Activated CD4-positive, CD25-positive, alpha-beta regulatory T cell (primary cell): ENCODE measurements around the gene FABP7.

Source experiments
- DNase-seq, 4 experiments: peaks; one replicate each; lab custom pipeline; 2025; lab: John Stamatoyannopoulos, UW

The FABP7 gene

DNA sequence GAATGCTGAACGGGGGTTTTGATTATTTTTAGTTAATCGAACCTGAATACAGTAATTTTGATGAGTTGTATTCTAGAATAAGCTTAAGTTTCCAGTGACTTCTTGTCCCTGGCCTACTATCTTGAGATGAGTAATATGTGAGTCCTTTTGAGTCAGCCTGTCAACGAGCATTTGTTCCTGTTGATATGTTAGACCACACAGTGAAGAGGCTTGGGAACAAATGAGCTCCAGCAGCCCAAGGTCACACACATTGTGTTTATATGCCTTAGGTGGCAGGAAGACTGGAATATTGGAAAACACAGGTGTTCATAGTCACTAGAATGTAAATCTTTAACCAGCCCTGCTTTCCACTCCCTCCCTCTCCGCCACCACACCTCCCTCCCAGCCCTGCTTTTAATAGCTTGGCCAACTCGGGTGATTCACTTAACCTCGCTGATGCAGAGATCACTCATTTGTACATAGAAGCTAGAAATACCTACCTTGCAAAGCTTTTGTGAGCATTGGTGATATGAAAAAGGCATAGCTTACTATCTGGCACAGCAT, 18.7 kb downstream of the FABP7 start:
- no peak for DNase-seq

DNA sequence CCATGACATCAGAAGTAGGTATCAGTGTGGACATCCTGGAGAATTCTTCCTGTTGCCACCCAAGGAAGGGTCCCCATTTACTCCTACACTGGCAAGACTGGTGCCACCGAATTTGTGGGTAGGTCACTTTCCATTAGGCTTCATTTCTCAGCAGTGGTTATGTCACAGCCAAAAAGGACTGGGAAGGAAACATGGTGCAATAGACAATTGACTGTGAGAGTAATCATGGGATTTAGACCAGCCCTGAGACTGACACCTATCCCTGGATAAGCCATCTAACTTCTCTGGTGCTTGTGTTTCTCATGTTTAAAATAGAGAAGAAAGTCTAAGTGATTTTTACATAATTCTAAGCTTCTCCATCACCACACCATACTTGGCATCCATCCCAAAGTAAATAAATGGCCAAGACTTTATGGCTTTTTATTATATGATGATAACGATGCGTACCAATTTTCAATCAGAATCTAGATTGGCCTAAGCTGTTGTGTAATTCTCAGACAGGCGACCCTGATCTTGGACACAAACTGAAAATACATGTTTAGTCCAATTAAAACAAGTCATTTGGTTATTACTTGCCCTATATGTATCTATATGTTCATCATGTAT, 19.7 kb downstream of the FABP7 start:
- no peak for DNase-seq

DNA sequence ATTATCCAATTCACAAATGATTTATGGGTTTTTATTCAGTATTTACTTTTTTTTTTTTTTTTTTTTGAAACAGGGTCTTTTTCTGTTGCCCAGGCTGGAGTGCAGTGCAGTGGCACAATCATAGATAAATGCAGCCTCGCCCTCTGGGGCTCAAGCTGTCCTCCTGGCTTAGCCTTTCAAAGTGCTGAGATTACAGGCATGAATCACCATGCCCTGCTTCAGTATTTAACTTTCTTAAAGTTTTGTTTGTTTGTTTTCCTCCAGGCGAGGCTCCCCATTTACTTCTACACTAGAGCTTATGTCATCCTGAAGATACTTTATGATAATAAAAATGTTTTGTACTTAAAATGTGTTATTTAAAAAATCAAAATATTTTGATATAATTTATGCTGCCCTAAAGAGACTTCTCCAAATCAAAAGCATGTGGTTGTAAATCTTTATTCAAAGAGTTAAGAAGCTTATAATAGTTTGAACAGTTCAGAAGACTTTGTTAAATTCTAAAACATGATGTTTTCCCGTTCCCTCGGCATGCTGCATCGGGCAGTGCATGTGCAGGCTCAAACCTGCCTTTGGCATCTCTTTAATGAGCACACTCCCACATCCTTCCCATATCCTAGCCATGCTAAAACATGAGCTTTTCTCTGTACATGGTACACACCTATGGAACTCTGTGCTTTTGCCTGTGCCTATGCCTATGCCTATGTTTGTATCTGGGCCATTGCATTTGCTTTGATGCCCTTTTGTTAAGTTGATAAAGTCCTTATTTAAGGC, 20.6 kb downstream of the FABP7 start:
- no peak for DNase-seq

DNA sequence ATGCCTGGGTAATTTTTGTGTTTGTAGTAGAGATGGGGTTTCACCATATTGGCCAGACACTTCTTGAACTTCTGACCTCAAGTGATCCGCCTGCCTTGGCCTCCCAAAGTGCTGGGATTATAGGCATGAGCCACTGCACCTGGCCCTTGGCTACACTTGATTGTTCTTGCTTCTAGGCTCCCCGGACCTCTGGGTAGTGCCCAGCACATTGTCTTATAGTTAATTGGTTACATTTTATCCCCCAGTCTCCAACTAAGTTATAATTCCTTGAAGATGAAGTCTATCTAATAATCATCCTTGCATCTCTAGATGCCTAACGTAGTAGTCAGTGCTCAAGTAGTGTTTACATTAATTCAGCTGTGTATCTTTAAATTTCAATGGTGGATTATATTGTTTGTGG, 21.4 kb downstream of the FABP7 start:
- DNase-seq = no peak

DNA sequence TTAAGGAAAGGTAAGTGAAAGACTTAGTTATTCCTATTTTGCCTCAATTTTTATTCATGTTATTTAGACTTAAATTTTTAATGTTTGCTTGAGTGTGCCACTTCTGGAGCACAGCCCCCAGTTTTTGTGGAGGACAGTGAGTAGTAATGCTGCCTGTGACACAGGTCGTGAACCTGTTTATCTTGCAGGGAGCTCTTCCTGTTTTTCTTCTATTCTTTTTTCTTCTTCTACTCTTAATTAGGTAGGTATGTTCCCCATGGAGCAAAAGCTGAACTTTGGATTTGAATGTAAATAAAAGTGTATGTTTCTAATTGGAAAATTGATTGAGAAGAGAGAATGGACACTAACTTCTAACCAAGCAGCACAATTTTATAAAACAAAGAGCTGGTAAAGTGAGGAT, 21.9 kb downstream of the FABP7 start:
- DNase-seq = no peak

DNA sequence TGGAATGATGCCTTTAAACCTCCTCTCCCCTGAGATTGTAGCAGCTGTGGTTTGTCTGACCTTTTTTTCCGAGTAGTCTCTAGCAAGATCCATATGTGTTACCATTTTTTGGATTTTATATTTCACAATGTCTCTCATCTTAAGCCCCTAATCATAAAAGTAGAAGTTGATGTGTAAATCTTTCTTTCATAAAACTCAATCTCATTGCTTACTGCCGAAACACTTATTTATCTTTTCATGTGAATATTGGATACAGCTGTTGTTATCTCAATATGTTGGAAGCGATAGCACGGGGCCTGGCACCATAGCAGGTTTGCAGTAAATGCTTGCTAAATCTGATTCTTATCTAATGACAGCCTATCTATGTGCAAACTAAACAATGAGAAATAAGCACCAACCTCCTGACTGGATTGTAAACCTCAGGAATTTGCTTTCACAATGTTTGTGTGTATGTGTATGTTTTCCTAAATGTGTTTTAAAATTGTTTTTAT, 23.7 kb downstream of the FABP7 start:
- DNase-seq = no peak

DNA sequence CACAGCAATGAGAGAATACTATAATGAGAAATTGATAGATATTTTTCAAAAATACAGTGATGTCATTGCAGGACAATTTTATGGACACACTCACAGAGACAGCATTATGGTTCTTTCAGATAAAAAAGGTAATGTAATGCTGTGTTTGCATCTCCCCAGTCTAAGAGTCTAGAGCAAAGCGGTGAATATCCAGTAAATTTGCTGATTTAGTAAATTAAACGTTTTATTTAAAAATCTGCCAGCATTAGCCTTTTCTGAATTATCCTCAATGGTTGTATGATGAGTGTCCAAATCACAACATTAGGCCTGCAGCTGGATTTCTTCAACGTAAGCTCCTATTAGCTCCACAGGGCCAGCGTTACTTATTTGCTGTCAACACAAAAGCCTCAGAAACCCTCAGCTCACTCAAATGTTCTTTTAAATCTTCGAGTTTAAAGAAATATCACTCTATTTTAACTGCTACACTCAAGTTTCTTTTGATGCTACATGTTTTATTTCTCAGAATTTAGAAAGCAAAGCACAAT, 25.5 kb downstream of the FABP7 start:
- no peak for DNase-seq

DNA sequence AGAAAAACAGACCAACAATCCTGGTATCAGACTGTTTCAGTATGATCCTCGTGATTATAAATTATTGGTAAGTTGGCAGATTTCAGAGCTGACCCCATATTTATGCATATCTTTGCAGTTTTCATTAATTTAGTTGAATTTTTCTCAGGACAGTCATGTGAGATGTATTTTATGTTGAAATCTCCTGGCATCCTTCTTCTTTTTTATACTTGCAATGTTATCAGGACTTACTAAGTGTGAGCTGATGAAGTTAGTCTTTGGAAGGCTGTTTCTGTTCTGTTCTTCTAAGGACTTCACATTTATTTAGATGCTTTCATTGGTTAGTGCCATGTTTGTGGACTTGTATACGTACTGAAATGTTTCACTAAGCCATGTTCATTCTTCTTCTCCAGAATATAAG, 26.8 kb downstream of the FABP7 start:
- DNase-seq = no peak

DNA sequence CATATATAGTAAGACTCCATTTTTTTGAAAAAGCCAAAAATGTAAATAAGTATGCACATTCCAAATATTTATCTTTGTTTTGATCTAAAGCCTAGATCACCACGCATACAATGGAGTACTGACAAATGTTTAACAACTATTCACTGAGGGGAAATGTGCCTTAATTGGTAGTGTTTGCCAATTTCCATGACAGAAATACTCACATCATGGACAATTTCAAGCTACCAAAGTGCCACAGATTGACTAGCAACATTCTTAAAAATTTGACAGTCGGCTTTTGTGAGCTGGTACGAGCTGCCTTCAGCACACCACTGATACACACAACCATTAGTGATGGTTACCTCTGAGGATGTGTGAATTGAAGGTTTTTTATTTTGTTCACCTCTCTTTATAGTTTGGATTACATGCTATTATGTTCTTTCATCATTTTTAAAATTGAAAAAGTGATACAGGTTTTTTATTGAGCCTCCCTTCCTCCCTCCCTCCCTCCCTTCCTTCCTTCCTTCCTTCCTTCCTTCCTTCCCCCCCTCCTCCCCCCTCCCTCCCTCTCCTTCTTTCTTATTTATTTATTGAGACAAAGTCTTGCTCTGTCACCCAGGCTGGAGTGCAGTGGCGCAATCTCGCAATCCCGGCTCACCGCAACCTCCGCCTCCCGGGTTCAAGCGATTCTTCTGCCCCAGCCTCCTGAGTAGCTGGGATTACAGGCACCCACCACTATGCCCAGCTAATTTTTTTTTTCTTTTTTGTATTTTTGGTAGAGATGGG, 28.8 kb downstream of the FABP7 start:
- DNase-seq = no peak

DNA sequence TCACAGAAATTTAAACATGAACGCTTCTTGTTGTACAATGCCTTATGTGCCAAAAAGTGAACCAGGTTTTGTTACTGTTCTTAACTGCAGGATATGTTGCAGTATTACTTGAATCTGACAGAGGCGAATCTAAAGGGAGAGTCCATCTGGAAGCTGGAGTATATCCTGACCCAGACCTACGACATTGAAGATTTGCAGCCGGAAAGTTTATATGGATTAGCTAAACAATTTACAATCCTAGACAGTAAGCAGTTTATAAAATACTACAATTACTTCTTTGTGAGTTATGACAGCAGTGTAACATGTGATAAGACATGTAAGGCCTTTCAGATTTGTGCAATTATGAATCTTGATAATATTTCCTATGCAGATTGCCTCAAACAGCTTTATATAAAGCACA, 29.5 kb downstream of the FABP7 start:
- DNase-seq = no peak

DNA sequence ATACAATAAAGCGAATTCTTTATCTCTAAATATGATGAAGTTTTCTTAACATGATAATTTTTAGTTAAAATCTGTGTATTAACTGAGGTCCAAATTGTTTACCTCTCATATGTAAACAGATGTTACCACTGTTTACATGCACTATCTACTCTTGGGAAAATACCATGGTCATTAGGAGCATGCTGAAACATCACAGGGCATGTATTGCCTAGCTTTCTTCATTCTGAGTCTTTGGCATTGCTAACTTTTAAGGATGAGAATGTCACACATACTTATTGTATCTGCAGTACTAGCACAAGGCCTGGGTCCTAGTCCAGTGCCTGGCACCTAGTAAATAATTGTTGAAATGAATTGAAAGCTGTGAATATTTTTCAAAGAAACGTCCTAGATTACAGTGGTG, 30.2 kb downstream of the FABP7 start:
- no peak for DNase-seq

DNA sequence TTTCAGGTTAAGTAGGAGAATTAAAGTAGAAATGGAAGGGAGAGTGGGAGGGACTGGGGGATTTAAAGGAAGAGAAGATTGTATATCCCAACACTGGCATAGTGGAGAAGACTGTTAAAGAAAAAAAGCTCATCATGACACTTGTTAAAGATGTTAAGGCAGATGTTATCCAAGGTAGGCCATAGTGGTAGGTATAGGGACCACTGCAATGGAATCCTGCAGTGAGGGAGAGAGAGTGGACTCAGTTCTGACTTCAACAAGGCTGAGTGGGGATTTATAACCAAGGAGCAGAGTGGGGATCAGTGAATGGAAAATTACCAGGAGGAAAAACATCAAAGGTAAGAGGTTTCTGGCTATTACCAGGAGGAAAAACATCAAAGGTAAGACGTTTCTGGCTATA, 30.7 kb downstream of the FABP7 start:
- no peak for DNase-seq

DNA sequence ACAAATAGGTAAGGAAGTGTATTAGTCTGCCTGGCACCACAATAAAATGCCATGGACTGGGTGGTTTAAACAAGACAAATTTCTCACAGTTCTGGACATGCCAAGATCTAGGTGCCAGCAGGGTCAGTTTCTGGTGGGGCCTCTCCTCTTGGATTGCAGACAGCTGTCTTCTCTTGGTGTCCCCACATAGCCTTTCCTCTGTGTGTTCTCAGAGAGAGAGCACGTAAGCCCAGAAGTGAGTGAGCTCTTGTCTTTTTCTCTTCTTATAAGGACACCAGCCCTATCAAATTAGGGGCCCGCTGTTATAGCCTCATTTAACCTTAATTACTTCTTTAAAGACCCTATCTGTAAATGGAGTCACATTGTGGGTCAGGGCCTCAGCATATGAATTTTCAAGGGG, 37.8 kb downstream of the FABP7 start:
- no peak for DNase-seq

DNA sequence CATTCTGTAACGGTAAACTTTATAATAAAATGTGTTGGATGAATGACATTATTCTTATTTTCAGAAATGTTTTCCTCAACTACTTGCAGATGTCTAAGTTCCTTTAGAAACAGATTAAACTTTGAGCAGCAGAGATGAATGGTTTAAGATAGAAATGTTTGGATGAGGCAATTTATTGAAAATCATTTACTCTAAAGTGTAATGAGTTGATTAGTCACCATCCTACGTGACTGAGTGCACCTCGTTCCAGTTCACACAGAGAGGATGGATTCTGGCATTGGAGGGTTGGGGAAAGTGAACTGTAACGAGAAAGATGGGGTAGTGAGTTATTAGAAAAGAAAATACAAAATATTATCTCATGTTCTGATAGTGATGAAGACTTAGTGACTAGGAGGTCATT, 38.2 kb downstream of the FABP7 start:
- DNase-seq = no peak

DNA sequence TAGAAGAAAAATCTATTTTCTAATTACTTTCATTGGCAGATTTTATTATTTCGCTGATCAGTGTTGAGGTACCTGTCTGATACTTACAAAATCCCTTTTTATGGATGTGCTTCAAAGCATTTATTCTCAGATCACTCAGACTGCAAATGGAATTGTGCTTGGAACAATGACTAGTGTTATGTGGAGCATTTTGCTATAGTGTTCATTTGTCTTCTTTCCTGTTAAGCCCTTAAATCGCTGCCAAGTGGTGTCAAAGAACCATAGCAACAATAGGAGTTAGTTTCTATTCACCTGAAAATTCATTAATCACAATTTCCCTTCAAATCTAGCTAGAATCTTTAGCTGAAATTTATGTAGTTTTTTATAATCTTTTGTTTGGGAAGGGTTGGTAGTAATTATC, 39.4 kb downstream of the FABP7 start:
- DNase-seq = no peak

DNA sequence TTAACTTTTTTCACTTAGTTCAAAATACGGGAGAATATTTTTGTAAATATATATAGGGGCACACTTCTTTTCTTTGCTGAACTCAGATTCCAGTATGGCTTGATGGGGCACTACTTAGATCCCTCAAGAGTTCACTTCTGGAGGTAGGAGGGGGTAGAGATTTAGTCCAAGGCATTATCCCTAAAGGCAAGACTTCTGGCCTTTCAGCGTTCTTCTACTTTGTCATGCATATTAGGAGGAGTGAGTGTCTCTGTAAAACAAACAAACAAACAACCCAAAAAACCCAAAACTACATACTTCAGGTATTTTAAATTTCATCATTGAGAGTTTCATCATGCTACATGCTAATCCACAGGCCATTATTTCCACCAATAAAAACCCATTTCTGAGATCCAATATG, 41.6 kb downstream of the FABP7 start:
- DNase-seq = no peak

DNA sequence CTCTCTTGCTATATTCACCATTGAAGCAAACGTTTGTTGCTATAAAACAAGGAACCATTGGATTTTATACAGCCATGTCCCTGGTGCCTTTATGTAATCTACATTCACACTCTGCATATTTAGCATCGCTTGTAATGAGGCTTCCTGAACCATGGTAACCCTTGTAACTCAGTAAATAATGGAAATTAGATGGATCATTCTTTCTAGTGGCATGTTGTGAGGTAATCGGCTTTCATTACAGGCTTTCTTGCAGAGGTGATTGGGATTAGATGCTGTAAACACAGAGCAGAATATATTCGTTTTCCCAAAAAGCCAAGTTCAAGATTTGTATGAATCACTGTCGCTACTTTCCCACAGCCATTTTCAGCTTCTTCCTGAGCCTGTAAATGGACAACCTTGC, 45.6 kb downstream of the FABP7 start:
- no peak for DNase-seq

DNA sequence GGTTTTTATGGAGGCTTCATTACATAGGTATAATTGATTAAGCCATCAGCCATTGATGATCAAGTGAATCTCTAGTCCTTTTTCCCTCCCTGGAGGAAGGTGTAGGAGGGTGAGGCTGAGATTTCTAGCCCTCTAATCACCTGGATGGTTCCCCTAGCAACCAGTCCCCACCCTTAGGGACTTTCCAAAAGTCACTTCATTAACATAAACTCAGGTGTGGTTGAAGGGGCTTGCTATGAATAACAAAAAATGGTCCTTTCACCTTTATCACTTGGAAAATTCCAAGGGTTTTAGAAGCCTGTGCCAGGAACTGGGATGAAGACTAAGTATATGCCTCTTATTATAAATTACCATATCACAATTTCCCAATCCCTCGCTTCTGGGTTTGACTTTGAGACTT, 49.9 kb downstream of the FABP7 start:
- DNase-seq = no peak

DNA sequence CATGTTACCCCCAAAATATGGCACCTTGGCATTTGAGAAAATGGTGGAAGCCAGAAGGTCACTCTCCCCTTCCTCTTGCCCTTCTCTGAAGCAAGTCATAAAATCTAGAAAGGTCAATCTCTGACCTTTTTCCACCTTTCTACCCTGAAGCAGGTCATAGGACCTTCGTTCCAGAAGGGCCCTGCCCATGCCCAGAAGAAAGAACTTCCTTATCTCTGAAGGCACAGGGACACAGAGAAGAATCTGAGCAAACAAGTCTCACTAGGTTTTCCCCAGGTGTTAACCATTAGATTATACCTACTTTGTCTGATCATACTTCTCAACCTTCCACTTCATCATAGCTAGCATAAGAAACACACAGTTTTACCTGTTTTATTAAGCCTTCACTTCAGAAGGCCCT, 52.0 kb downstream of the FABP7 start:
- DNase-seq = no peak

DNA sequence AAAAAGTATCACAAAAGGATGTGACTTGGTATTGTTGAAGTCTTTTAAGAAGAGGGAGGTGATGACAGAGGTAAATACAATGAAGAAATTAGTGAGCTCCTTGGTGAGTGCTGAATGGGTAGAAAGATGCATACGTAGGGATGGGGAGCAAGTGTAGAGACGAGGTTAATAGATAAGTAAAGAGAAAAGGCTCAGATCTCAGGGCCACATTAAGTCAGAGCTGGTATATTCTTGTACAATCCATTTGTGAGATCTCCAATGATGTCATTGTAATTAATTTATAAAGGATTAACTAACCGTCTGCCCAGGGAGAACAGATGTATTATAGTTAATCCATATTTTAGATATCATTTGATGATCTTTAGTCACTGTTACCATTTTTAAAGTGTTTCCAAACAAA, 52.9 kb downstream of the FABP7 start:
- DNase-seq = no peak

DNA sequence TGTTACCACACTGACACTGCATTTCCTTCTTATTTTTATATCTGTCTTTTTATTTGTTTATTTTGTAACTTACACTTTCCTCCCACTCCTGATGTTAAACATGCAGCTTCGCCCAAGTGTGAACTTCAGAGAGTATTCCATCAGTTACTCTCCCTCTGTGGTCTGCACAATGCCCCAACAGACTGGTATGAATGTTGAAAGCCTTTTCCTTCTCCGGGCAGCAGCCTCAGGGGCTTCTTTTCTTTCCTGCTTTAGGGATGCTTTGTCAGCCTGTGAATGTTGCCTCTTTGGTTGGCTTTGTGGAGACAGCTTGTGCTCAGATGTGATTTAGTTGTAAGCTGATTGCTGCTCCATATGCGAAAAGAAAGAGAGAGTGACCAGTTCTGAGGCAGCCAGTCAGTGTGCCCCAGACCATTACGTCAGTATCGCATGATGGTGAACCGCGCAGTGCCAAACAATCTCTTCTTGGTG, 53.5 kb downstream of the FABP7 start:
- DNase-seq = no peak
